ENCODE data around the gene SIAH1.
"Not testable (repeated sequence)": the region's sequence is repeated elsewhere in the genome, so short reads cannot be mapped to it uniquely, and the experiment has no call there.

Gene SIAH1

GRCh38 chr16:48365601-48366164, 19.5 kb downstream of the SIAH1 start:
- DNase-seq: peak; percentile 77

GRCh38 chr16:48365025-48365600, 20.1 kb downstream of the SIAH1 start:
- no peak for DNase-seq

GRCh38 chr16:48361540-48362144, 23.6 kb downstream of the SIAH1 start:
- DNase-seq: no peak

GRCh38 chr16:48361012-48361411, 24.2 kb downstream of the SIAH1 start:
- DNase-seq: no peak

- no peak for DNase-seq
Observed at GRCh38 chr16:48359983-48360382, 25.2 kb downstream of the SIAH1 start.

- no peak for DNase-seq
Observed at GRCh38 chr16:48358419-48358818, 26.8 kb downstream of the SIAH1 start.

- DNase-seq: no peak
Observed at GRCh38 chr16:48356633-48357376, 28.4 kb downstream of the SIAH1 start.

GRCh38 chr16:48354877-48355855, 30.0 kb downstream of the SIAH1 start:
- DNase-seq: no peak

- DNase-seq: not testable (repeated sequence)
Observed at GRCh38 chr16:48354385-48354784, 30.8 kb downstream of the SIAH1 start.

GRCh38 chr16:48353565-48354163, 31.5 kb downstream of the SIAH1 start:
- peak; percentile 64 for DNase-seq

- no peak for DNase-seq
Observed at GRCh38 chr16:48352648-48353390, 32.4 kb downstream of the SIAH1 start.

- no peak for DNase-seq
Observed at GRCh38 chr16:48350736-48351135, 34.5 kb downstream of the SIAH1 start.

GRCh38 chr16:48347980-48348379, 37.2 kb downstream of the SIAH1 start:
- DNase-seq: no peak

GRCh38 chr16:48347191-48347865, 37.9 kb downstream of the SIAH1 start:
- no peak for DNase-seq

- no peak for DNase-seq
Observed at GRCh38 chr16:48342591-48342990, 42.6 kb downstream of the SIAH1 start.

- no peak for DNase-seq
Observed at GRCh38 chr16:48340054-48340453, 45.2 kb downstream of the SIAH1 start.

GRCh38 chr16:48335961-48336360, 49.3 kb downstream of the SIAH1 start:
- no peak for DNase-seq

- no peak for DNase-seq
Observed at GRCh38 chr16:48334325-48334724, 50.9 kb downstream of the SIAH1 start.

- no peak for DNase-seq
Observed at GRCh38 chr16:48332978-48333377, 52.2 kb downstream of the SIAH1 start.

GRCh38 chr16:48330841-48331192, 54.4 kb downstream of the SIAH1 start:
- no peak for DNase-seq
